HTR-8/SVneo (cell line): ENCODE measurements around the gene NDUFB8.

ENCODE experiments used
- DNase-seq: peaks from one replicate; pipeline ENCODE4 v3.0.0; 2011; ENCODE audit warnings: low spot score, mixed read lengths; ENCODE audit not compliant: insufficient read length
- FAIRE-seq: peaks from 2 replicates; lab custom pipeline; 2011; peaks lifted over from hg19 to GRCh38; lab: Jason Lieb, UNC

Gene NDUFB8

GRCh38 chr10:100479037-100479436, 50.6 kb downstream of the NDUFB8 start:
- DNase-seq (no peak), FAIRE-seq (no peak)

GRCh38 chr10:100477970-100478369, 51.7 kb downstream of the NDUFB8 start:
- FAIRE-seq (no peak), DNase-seq (no peak)
